ENCODE measurements around the gene CHSY3. TPM values are rescaled to one million over a fixed set of nuclear protein-coding genes. Genes with fewer than 3 reads are reported as not detected.

CHSY3 gene
- total RNA-seq = 0.51 TPM
- long read RNA-seq, partial matches to known transcripts = 1 of 1 reads
- long read RNA-seq, other reads (novel, unspliced or antisense) = 0 of 1 reads

GRCh38 chr5:129904102-129904666, at the start of gene CHSY3:
Gene CHSY3 (plus strand): TSS chr5:129904465.
- DNase-seq = peak; percentile 89
- ATAC-seq (ENCODE audit: poor library complexity) = peak; percentile 98
- intact Hi-C loops (cut with DNase I) = loop anchor here (10.0 kb wide), 1 partner anchor 241 kb away; no protein-coding TSS in a partner anchor

- intact Hi-C loops (cut with DNase I) = no loop called here
- DNase-seq (no peak), ATAC-seq (ENCODE audit: poor library complexity) (no peak)
Observed at GRCh38 chr5:129856325-129856724, 47.9 kb upstream of the CHSY3 start.

GRCh38 chr5:129857116-129857515, 47.1 kb upstream of the CHSY3 start:
- DNase-seq (no peak), ATAC-seq (ENCODE audit: poor library complexity) (peak; percentile 86)
- intact Hi-C loops (cut with DNase I) = no loop called here

GRCh38 chr5:129858131-129858675, 46.1 kb upstream of the CHSY3 start:
- DNase-seq = no peak
- ATAC-seq (ENCODE audit: poor library complexity) = no peak
- intact Hi-C loops (cut with DNase I) = no loop called here

GRCh38 chr5:129884322-129884721, 19.9 kb upstream of the CHSY3 start:
- ATAC-seq (ENCODE audit: poor library complexity) (no peak), DNase-seq (no peak)
- intact Hi-C loops (cut with DNase I) = no loop called here

GRCh38 chr5:129899454-129899853, 4.8 kb upstream of the CHSY3 start:
- ATAC-seq (ENCODE audit: poor library complexity) (no peak), DNase-seq (no peak)
- intact Hi-C loops (cut with DNase I) = loop anchor here (10.0 kb wide), 1 partner anchor 1215 kb away; no protein-coding TSS in a partner anchor

GRCh38 chr5:129902816-129903215, 1.4 kb upstream of the CHSY3 start:
- intact Hi-C loops (cut with DNase I) = loop anchor here (10.0 kb wide), 1 partner anchor 242 kb away; no protein-coding TSS in a partner anchor
- no peak for ATAC-seq (ENCODE audit: poor library complexity)
- DNase-seq = peak; percentile 27

GRCh38 chr5:129903466-129904101, 681 bp upstream of the CHSY3 start:
- peak; percentile 53 for ATAC-seq (ENCODE audit: poor library complexity)
- DNase-seq = no peak
- intact Hi-C loops (cut with DNase I) = loop anchor here (10.0 kb wide), 1 partner anchor 241 kb away; no protein-coding TSS in a partner anchor

- intact Hi-C loops (cut with DNase I) = loop anchor here (10.0 kb wide), 1 partner anchor 240 kb away; no protein-coding TSS in a partner anchor
- ATAC-seq (ENCODE audit: poor library complexity) = peak; percentile 51
- peak; percentile 49 for DNase-seq
Observed at GRCh38 chr5:129904667-129905472, 605 bp downstream of the CHSY3 start.

- peak; percentile 41 for DNase-seq
- intact Hi-C loops (cut with DNase I) = loop anchor here (10.0 kb wide), 1 partner anchor 239 kb away; no protein-coding TSS in a partner anchor
- ATAC-seq (ENCODE audit: poor library complexity) = no peak
Observed at GRCh38 chr5:129905473-129906176, 1.4 kb downstream of the CHSY3 start.

GRCh38 chr5:129906177-129906887, 2.1 kb downstream of the CHSY3 start:
- no peak for ATAC-seq (ENCODE audit: poor library complexity)
- DNase-seq = no peak
- intact Hi-C loops (cut with DNase I) = loop anchor here (10.0 kb wide), 1 partner anchor 238 kb away; no protein-coding TSS in a partner anchor

GRCh38 chr5:129909225-129909624, 5.0 kb downstream of the CHSY3 start:
- intact Hi-C loops (cut with DNase I) = loop anchor here (10.0 kb wide), 1 partner anchor 236 kb away; no protein-coding TSS in a partner anchor
- ATAC-seq (ENCODE audit: poor library complexity) (no peak), DNase-seq (no peak)

GRCh38 chr5:129912601-129913255, 8.5 kb downstream of the CHSY3 start:
- no peak for ATAC-seq (ENCODE audit: poor library complexity)
- intact Hi-C loops (cut with DNase I) = no loop called here
- DNase-seq = no peak

- no peak for ATAC-seq (ENCODE audit: poor library complexity)
- intact Hi-C loops (cut with DNase I) = no loop called here
- DNase-seq = no peak
Observed at GRCh38 chr5:129915415-129915814, 11.2 kb downstream of the CHSY3 start.

GRCh38 chr5:129917224-129917623, 13.0 kb downstream of the CHSY3 start:
- intact Hi-C loops (cut with DNase I) = no loop called here
- DNase-seq (no peak), ATAC-seq (ENCODE audit: poor library complexity) (no peak)

GRCh38 chr5:129921204-129921603, 16.9 kb downstream of the CHSY3 start:
- intact Hi-C loops (cut with DNase I) = no loop called here

GRCh38 chr5:129930221-129930620, 26.0 kb downstream of the CHSY3 start:
- ATAC-seq (ENCODE audit: poor library complexity) (no peak), DNase-seq (no peak)
- intact Hi-C loops (cut with DNase I) = no loop called here

More at GRCh38 chr5:129921204-129921603, 16.9 kb downstream of the CHSY3 start:
- ATAC-seq (ENCODE audit: poor library complexity) (no peak), DNase-seq (no peak)

All from Right ventricle myocardium superior (tissue), 1 donor.